Neural progenitor cell (in vitro differentiated cells): Measurements from ENCODE around the gene BOLA1.

Experiments used
- EZH2phosphoT487 ChIP-seq: fragments of 200-600 bp; sonication (generic); IDR thresholded peaks from 2 replicates; pipeline ENCODE4 v1.6.1; 2017; ENCODE audit warnings: antibody characterized with exemption
- TF ChIP-seq, protein P1 (sequence below): fragments of 200-600 bp; sonication (generic); IDR thresholded peaks from 2 replicates; pipeline ENCODE4 v1.5.1; 2017; ENCODE audit warnings: antibody characterized with exemption, mild to moderate bottlenecking

DNA sequence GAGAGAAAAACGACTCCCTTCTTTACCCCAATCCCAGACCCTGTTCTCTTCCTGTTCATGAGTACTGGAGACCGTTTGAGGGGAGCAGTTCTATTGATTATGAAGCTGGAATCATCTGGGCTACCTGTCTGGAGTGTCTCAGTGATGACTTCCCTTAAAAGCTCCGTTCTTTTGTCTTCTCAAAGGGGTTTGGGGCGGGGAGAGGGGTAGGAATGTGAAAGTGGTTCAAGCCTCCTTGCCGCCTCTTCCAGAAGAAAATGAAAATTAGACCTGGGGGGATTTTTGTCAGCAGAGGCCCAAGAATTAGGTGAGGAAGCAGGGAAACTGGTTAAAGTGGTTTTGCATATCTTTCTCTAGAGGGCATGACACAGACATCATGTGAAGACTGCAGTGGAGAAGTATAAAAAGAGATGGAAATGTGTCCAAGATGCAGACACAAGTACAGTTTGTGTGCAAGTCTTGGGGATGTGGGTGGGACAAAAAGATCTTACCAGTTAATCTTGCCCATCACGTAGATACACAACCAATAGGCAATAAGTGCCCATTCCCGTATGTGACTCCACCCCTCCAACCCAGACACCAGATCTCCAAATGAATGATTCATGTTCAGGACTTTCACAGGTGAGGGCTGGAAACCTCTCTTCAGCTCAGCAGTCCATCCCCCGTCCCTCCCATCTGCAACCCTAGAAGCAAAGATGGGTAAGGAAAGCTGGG, 37.8 kb downstream of the BOLA1 start:
- TF ChIP-seq, protein P1, sequence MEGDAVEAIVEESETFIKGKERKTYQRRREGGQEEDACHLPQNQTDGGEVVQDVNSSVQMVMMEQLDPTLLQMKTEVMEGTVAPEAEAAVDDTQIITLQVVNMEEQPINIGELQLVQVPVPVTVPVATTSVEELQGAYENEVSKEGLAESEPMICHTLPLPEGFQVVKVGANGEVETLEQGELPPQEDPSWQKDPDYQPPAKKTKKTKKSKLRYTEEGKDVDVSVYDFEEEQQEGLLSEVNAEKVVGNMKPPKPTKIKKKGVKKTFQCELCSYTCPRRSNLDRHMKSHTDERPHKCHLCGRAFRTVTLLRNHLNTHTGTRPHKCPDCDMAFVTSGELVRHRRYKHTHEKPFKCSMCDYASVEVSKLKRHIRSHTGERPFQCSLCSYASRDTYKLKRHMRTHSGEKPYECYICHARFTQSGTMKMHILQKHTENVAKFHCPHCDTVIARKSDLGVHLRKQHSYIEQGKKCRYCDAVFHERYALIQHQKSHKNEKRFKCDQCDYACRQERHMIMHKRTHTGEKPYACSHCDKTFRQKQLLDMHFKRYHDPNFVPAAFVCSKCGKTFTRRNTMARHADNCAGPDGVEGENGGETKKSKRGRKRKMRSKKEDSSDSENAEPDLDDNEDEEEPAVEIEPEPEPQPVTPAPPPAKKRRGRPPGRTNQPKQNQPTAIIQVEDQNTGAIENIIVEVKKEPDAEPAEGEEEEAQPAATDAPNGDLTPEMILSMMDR: no peak
- no peak for TF ChIP-seq EZH2phosphoT487
